Measurements from ENCODE around the gene SV2A.

DNA sequence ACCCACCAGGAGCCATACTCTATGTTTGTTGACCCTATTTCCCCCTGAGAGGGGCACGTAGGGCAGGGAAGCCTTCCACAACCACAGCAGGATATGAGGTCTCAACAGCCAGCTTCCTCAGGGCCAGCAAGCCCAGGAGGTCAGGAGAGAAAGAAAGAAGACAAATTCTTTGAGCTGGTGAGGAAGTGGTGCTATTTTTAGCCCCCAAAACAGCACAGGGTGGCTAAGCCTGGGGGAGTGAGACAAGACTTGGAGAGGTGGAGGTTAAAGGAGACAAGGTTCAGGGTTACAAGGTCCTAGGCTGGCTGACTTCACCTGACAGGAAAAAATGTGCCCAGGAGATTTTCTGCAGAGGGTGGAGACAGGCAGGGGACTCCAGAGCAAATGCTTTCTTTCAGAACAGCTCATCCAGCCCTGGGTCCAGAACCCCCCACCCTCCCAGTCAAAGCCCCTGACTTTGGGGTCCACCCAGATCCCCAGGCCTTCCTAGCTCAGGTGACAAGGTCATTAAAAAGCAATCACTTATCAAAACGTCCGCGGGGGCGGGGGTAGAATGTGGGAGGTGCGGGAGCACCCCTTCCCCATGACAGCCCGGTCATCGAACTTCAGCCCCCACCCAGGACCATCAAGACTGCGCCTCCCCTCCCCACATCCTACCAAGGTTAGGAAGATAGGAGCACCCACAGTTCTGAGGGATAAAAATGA lies 1.3 kb downstream of the SV2A start:
- TF ChIP-seq, protein P1, sequence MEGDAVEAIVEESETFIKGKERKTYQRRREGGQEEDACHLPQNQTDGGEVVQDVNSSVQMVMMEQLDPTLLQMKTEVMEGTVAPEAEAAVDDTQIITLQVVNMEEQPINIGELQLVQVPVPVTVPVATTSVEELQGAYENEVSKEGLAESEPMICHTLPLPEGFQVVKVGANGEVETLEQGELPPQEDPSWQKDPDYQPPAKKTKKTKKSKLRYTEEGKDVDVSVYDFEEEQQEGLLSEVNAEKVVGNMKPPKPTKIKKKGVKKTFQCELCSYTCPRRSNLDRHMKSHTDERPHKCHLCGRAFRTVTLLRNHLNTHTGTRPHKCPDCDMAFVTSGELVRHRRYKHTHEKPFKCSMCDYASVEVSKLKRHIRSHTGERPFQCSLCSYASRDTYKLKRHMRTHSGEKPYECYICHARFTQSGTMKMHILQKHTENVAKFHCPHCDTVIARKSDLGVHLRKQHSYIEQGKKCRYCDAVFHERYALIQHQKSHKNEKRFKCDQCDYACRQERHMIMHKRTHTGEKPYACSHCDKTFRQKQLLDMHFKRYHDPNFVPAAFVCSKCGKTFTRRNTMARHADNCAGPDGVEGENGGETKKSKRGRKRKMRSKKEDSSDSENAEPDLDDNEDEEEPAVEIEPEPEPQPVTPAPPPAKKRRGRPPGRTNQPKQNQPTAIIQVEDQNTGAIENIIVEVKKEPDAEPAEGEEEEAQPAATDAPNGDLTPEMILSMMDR (optimal IDR thresholded peaks at IDR 0.05 in 1 of 3, IDR thresholded peaks at IDR 0.05 in 1 of 3, conservative IDR thresholded peaks at IDR 0.05 in 1 of 3; ENCODE audit: extremely low read depth in 1 of 3, insufficient read depth in 2 of 3, low read length in 3 of 3) = no peak
- no peak for TF ChIP-seq EZH2 (IDR thresholded peaks at IDR 0.05; ENCODE audit: low read length)

Measured in keratinocyte (primary cell).